HG03135 (cell line): ENCODE data around the gene MAPT.
"Not testable (repeated sequence)": the region's sequence is repeated elsewhere in the genome, so short reads cannot be mapped to it uniquely, and the experiment has no call there.

Source experiments
- ATAC-seq: cut with Tn5 transposase; IDR thresholded peaks from one replicate; pipeline ENCODE4 v1.9.1; 2021; ENCODE audit warnings: mild to moderate bottlenecking, moderate library complexity; ENCODE audit not compliant: unreplicated experiment

Gene MAPT

GRCh38 chr17:45896803-45897693 is 2.7 kb downstream of the MAPT start:
- no peak for ATAC-seq

DNA sequence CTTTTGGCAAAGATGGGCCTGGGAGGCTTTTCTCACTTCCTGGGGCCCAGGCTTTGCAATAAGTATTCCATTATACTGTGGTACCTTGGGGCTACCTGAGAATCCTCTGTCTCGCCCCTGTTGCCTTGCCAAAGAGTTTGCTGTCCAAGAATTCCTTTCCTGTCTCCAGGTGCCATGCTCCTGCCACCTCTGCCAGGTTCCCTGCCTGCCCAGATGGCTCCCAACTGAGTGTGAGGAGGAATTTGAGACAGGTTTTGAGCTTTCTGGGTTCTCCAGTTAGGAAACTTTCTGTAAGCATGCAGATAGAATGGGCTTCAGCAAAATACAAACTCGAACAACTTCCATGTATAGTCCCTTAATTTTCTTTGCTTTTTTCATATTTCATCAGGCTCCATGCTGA is 5.8 kb downstream of the MAPT start:
- ATAC-seq, result no peak

DNA sequence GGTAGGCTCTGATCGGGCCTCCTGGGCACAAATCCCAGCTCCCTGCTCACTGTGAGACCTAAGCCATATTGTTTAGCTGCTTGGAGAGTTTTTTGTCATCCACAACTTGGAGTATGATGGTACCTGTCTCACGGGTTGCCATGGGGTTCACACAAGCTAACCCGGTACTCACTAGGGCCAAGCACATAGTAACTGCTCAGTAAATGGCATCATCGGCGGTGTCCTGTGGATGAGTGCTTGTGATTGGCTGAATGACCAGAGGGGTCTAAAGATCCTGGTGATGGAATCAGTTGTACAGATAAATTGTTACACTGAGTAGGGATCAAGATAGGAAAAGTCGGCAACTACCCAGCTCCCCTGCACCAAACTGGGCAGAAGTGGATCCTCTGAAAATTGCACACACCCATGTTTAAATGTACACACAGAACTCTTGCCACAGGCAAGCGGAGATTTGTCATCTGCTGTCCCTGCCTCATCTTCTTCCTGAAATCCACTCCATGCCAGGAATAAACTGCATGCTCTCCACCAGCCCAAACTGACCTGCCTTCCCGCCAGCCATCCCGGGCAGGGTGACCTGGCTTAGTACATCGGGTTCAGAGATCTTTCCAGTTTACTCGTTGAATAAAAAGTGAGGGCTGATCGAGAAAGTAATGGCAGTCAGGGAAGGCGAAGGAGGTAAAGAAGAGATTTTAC is 6.5 kb downstream of the MAPT start:
- no peak for ATAC-seq

- ATAC-seq, result no peak
These were observed 8.6 kb downstream of the MAPT start for GRCh38 chr17:45902892-45903346.

GRCh38 chr17:45904866-45905265 is 10.5 kb downstream of the MAPT start:
- ATAC-seq, result no peak

DNA sequence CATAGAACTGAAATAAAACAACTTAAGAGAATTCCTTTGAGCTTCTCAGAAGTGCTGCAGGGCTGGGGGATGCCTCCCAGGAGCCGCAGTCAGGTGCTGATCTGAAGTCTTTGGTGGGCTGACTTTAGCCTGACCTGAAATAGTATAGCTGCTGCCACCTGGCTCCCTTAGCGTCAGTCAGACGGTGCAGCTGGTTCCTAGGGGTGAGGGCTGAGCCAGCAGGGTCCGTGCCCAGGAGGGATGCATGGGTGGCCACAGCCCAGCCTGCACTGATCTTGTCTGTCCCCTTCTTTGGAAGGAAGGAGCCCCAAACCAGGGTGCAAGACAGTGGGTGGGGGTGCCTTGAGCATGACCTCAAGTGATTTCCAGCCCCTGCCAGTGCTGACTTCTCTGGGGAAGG is 11.5 kb downstream of the MAPT start:
- ATAC-seq, result no peak

- no peak for ATAC-seq
These were observed 11.9 kb downstream of the MAPT start for GRCh38 chr17:45906237-45906636.

- ATAC-seq, result no peak
These were observed 12.7 kb downstream of the MAPT start for GRCh38 chr17:45906927-45907622.

GRCh38 chr17:45907750-45908395 is 13.5 kb downstream of the MAPT start:
- no peak for ATAC-seq

DNA sequence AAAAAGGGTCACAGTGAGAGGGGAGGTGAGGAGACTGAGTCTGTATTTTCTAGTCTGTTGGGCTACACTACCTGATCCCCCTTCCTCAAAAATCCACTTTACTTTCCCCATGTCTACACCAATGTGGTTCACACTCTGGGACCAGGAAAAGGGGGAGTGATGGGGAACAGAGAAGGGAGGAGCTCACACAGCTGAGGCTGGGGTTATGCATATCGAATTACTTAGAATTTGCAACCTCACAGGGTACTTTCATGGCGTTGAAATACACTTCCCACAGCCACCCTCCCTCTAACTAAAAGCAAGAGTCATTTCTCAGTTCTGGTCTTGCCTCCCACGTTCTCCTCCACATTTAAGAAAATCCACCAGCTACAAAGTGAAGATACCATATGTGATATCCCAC is 14.1 kb downstream of the MAPT start:
- ATAC-seq, result no peak

DNA sequence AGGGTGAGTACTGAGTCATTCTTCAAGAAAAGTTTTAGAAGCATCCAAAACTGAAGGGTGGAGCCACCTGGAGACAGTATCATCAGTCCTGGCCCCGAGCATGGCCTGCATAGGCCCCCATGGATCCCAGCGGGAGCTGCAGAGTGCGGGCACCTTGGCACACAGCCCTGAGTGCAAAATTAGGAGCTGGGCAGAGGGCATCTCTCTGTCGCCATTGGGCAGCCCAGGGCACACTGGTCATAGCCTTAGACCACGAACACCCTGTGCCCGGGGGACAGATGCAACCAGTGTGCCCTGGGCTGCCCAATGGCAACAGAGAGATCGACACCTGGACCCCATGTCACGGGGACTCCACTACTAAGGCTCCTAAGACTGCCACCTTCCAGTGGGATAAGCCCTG is 14.6 kb downstream of the MAPT start:
- no peak for ATAC-seq

DNA sequence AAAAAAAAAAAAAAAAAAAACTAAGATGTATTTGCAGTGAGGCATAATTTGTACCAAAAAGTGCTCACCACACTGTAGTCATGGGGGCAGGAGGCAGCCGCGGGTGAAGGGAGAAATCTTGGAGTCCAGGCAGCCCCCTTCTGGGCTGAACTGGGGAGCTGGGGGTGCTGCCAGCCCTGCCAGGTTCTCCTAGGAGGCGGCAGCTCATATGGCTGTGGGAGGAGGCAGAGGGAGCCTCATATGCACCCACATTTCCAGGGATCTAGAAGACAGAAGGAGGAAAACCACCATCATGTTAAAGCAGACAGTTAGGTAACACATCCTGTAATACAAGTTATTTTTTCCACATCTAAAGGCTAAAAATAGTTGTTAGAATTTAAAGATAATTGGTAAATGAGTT is 16.3 kb downstream of the MAPT start:
- ATAC-seq, result no peak

DNA sequence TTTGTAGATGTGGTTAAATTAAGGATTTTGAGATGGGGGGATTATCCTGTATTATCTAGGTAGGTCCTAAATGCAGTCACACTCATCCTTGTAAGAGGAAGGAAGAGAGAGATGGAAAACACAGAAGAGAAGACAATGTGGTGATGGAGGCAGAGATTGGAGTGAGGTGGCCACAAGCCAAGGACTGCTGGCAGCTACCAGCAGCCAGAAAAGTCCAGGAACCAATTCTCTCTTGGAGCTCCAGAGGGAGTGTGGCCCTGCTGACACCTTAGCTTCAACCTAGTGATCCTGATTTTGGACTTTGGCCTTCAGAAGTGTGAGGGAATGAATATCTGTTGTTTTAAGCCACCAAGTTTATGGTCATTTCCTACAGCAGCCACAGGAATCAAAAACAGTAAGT is 18.0 kb downstream of the MAPT start:
- ATAC-seq, result no peak

DNA sequence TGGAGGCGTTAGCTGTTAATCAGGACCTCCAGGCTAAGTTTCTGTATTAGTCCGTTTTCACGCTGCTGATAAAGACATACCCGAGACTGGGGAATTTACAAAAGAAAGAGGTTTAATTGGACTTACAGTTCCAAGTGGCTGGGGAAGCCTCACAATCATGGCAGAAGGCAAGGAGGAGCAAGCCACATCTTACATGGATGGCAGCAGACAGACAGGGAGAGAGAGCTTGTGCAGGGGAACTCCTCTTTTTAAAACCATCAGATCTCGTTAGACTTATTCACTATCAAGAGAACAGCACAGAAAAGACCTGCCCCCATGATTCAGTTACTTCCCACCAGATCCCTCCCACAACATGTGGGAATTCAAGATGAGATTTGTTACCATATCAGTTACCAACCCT is 18.7 kb downstream of the MAPT start:
- not testable (repeated sequence) for ATAC-seq

GRCh38 chr17:45914047-45914717 is 19.8 kb downstream of the MAPT start:
- ATAC-seq, result no peak

DNA sequence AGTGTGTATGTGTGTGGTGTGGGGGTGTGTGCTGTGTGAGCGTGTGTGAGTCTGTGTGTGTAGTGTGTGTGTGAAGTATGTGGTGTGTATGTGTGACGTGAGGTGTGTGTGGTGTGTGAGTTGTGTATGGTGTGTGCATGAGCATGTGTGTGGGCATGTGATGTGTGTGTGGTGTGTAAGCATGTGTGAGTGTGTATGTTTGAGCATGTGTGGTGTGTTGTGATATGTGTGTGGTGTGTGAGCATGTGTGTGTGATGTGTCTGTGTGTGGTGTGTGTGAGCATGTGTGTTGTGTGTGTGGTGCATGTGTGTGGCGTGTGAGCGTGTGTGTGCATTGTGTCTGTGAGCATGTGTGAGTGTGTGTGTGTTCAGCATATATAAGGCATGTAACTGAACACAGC is 20.9 kb downstream of the MAPT start:
- no peak for ATAC-seq

GRCh38 chr17:45917081-45917480 is 22.7 kb downstream of the MAPT start:
- ATAC-seq, result no peak

DNA sequence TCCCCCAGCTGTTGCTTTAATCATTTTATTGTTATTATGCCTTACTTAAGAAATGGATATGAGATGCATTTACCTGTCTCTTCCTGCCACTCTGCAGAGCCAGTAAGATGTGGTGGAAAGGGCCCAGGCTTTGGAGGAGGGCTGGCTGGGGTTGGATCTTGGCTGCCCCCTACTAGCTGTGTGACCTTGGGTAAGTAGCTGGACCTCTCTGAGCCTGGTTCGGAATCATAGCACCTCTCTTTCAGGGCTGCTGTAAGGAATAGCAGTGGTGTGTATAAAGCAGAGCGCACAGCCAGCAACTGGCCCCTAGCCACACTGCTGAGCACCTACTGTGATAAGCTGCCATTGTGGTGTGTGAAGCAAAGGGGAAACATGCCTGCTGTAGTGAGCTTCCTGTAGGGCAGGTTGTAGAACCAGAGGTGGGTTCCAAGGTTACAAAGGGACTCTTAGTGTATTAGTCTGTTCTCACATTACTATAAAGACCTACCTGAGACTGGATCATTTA is 23.9 kb downstream of the MAPT start:
- no peak for ATAC-seq

DNA sequence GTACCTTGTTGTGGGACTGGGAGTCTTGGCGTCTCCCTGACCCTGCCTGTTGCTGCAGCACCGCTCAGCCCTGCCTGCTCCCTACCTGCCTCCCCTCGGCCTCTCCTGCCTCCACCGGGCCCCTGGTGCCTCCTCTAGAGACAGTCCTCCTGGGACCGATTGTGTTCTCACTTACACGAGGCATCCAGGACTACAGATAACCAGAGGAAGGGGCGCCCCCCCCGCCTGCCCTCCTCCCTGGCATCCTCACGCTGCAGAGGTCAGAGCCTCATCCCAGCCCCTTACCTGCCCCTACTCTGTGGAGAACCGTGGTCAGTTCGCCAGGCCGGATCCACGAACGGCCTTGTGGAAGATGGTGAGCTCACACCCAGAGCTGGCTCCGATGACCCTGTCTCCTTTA is 24.8 kb downstream of the MAPT start:
- no peak for ATAC-seq

DNA sequence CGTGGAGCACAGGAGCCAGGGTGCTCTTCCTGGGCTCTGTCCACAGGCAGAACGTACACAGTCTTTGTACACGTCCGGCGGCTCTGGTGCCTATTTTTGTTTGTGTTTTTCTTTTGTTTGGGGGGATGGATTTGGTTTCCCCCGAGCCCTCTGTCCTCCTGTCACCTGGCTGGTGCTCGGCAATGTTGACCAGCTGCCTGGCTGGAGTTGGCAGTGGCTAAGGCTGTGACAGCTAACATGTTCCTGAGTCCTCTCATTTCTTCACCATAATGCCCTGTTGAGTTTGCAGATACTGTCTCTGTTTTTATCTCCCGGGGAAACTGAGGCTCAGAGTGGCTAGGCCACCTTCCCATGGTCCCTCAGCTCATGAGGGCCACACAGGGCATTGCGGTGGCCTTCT is 25.7 kb downstream of the MAPT start:
- no peak for ATAC-seq
